RPMI7951 (cell line): ENCODE measurements around the gene TTC7B. TPM values are rescaled to one million over a fixed set of nuclear protein-coding genes. Genes with fewer than 3 reads are reported as not detected.
"Not testable (repeated sequence)": the region's sequence is repeated elsewhere in the genome, so short reads cannot be mapped to it uniquely, and the experiment has no call there.

Experiments
- DNase-seq: peaks from one replicate; pipeline ENCODE4 v3.0.0-alpha.2; 2012; ENCODE audit warnings: low read depth
- total RNA-seq: library from RNA; depleted of rRNA; stranded (reverse); fragments of >200 nt; shearing (Covaris generic); gene quantifications from 2 replicates; pipeline ENCODE4 v1.2.3, GENCODE V29; 2014

The TTC7B gene
- total RNA-seq, 1 experiment from 2014 or later, result 22.1 TPM

- DNase-seq, result no peak
These were observed 14.9 kb upstream of the TTC7B start for GRCh38 chr14:90830931-90831701.

- no peak for DNase-seq
These were observed 13.4 kb upstream of the TTC7B start for GRCh38 chr14:90829677-90830076.

GRCh38 chr14:90828642-90829487 lies 12.6 kb upstream of the TTC7B start:
- peak; percentile 24 for DNase-seq

GRCh38 chr14:90827919-90828610 lies 11.8 kb upstream of the TTC7B start:
- DNase-seq, result peak; percentile 86

GRCh38 chr14:90823542-90823941 lies 7.3 kb upstream of the TTC7B start:
- DNase-seq, result not testable (repeated sequence)

GRCh38 chr14:90820958-90821357 lies 4.7 kb upstream of the TTC7B start:
- peak; percentile 68 for DNase-seq

- no peak for DNase-seq
These were observed 3.6 kb upstream of the TTC7B start for GRCh38 chr14:90819734-90820393.

- no peak for DNase-seq
These were observed 2.5 kb upstream of the TTC7B start for GRCh38 chr14:90818715-90819114.

GRCh38 chr14:90816681-90817436 lies 629 bp upstream of the TTC7B start:
- DNase-seq, result no peak

- DNase-seq, result no peak
These were observed 733 bp downstream of the TTC7B start for GRCh38 chr14:90815572-90815821.

- DNase-seq, result no peak
These were observed 1.2 kb downstream of the TTC7B start for GRCh38 chr14:90814806-90815571.

- no peak for DNase-seq
These were observed 2.8 kb downstream of the TTC7B start for GRCh38 chr14:90813442-90813841.

- DNase-seq, result no peak
These were observed 4.1 kb downstream of the TTC7B start for GRCh38 chr14:90812109-90812508.

- DNase-seq, result no peak
These were observed 4.6 kb downstream of the TTC7B start for GRCh38 chr14:90811641-90812040.

GRCh38 chr14:90810806-90811205 lies 5.4 kb downstream of the TTC7B start:
- no peak for DNase-seq

GRCh38 chr14:90809530-90810312 lies 6.5 kb downstream of the TTC7B start:
- DNase-seq, result no peak

- no peak for DNase-seq
These were observed 7.3 kb downstream of the TTC7B start for GRCh38 chr14:90808759-90809529.

GRCh38 chr14:90807060-90807459 lies 9.2 kb downstream of the TTC7B start:
- no peak for DNase-seq
